Hepatocyte (in vitro differentiated cells): ENCODE measurements around the gene RICTOR.

ENCODE experiments used
- EZH2 ChIP-seq: fragments of 200-600 bp; sonication (generic); IDR thresholded peaks from 2 replicates; pipeline ENCODE4 v1.6.1; 2016; ENCODE audit warnings: antibody characterized with exemption, mild to moderate bottlenecking, borderline replicate concordance
- TF ChIP-seq, protein P1 (sequence below): fragments of 200-600 bp; sonication (generic); IDR thresholded peaks from 2 replicates; pipeline ENCODE4 v1.5.1; 2016; ENCODE audit warnings: antibody characterized with exemption, mild to moderate bottlenecking; ENCODE audit not compliant: poor library complexity

GRCh38 chr5:39107350-39107749 is 33.2 kb upstream of the RICTOR start:
- TF ChIP-seq, protein P1, sequence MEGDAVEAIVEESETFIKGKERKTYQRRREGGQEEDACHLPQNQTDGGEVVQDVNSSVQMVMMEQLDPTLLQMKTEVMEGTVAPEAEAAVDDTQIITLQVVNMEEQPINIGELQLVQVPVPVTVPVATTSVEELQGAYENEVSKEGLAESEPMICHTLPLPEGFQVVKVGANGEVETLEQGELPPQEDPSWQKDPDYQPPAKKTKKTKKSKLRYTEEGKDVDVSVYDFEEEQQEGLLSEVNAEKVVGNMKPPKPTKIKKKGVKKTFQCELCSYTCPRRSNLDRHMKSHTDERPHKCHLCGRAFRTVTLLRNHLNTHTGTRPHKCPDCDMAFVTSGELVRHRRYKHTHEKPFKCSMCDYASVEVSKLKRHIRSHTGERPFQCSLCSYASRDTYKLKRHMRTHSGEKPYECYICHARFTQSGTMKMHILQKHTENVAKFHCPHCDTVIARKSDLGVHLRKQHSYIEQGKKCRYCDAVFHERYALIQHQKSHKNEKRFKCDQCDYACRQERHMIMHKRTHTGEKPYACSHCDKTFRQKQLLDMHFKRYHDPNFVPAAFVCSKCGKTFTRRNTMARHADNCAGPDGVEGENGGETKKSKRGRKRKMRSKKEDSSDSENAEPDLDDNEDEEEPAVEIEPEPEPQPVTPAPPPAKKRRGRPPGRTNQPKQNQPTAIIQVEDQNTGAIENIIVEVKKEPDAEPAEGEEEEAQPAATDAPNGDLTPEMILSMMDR: no peak
- TF ChIP-seq EZH2: no peak
